ENCODE measurements around the gene DLGAP4. TPM values are rescaled to one million over a fixed set of nuclear protein-coding genes. Genes with fewer than 3 reads are reported as not detected.

DLGAP4 gene
- polyA plus RNA-seq, 1 donor (not counting 4 experiments of a cell fraction or from before 2014, with no cell fraction given) = 9.6 TPM

DNA sequence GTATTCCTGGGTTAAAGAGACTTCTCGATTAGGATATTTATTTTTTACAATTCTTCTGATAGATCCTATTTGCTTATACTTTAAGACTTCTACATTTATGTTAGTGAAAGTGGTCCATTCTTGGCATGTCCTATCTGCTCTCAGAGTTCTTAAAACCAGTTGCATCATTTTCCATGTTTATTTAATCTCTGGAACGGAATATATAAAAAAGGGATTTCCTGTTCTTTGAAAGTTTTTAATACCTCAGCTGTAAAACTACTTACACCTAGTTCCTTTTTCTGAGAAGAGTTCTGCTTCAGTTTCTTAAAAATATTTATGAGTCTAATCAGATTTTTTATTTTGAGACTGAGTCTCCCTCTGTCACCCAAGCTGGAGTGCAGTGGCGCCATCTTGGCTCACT, 217.2 kb downstream of the DLGAP4 start:
- no peaks in the 10 kb centered on the region for H3K27me3 ChIP-seq (ENCODE audit: control insufficient read depth, extremely low read depth, insufficient read depth, low read length)
- no peaks in the 10 kb centered on the region for H3K4me1 ChIP-seq (ENCODE audit: control insufficient read depth, extremely low read depth, insufficient read depth, low read length)
- H4K20me1 ChIP-seq (ENCODE audit: control insufficient read depth, extremely low read depth, insufficient read depth, low read length) = no peaks in the 10 kb centered on the region
- no peak overlapping the region for H3K27ac ChIP-seq (ENCODE audit: control insufficient read depth, insufficient read depth, low read length)
- dilution Hi-C loops (cut with MboI; ENCODE audit: extremely low pct_ligation_motif_present, low sequenced_read_pairs) = no loop called here
- H3K9me1 ChIP-seq (ENCODE audit: control insufficient read depth, extremely low read depth, insufficient read depth, low read length) = no peaks in the 10 kb centered on the region
- H3K4me2 ChIP-seq (ENCODE audit: control insufficient read depth, extremely low read depth, insufficient read depth, low read depth, low read length) = no peak overlapping the region
- no peak overlapping the region for H2AFZ ChIP-seq (ENCODE audit: control insufficient read depth, low read length)
- no peak overlapping the region for H3K4me3 ChIP-seq (ENCODE audit: control insufficient read depth in 2 of 3, extremely low read depth in 1 of 3, insufficient read depth in 2 of 3, low read depth in 1 of 3, low read length in 3 of 3)
- no peak for FAIRE-seq
- peaks cover 30 to 36% of the 10 kb centered on the region in 2 experiments for H3K36me3 ChIP-seq (ENCODE audit: control insufficient read depth in 2 of 2, extremely low read depth in 1 of 2, insufficient read depth in 2 of 2, low read length in 2 of 2)
- no peak overlapping the region for H3K9ac ChIP-seq (ENCODE audit: control insufficient read depth, extremely low read depth, insufficient read depth, low read length)
- no peaks in the 10 kb centered on the region for H3K9me3 ChIP-seq (ENCODE audit: control insufficient read depth, low read depth, low read length)
- TF ChIP-seq EZH2 (IDR thresholded peaks at IDR 0.05; ENCODE audit: low read length) (no peak), CTCF (optimal IDR thresholded peaks at IDR 0.05 in 1 of 3, IDR thresholded peaks at IDR 0.05 in 1 of 3, conservative IDR thresholded peaks at IDR 0.05 in 1 of 3; ENCODE audit: extremely low read depth in 1 of 3, insufficient read depth in 2 of 3, low read length in 3 of 3) (no peak)
- H3K79me2 ChIP-seq (ENCODE audit: control insufficient read depth, insufficient read depth, low read length) = no peaks in the 10 kb centered on the region
- no peak for DNase-seq (ENCODE audit: low read depth, low spot score)

DNA sequence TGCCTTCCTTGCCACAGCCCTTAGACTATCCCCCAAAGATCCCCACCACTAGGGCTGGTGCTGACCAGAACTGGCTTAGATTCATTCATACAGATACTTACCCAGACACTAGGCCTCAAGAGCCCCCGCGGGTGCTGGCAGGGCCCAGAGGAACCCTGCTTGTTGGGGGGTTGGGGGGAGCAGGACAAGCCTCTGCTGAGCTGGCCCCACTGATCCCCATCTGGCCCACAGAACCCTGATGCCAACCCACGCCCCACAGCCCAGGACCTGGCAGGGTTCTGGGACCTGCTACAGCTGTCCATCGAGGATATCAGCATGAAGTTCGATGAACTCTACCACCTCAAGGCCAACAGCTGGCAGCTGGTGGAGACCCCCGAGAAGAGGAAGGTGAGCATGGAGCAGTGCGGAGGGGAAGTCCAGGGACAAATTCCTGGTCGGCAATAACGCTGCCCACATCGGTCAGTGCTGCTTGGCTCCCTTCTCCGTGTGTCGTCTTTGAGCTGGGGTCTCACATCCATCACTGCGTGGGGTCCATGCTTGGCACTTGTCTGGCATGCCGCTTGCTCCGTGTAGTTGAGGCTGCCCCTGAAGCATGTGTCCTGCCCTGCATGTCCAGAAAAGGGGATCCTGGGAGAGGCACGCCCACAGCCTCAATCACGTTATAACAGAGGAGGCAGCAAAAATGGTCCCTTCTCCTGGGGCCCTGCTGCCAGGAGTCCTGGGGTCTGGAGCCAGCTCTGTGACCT, 219.7 kb downstream of the DLGAP4 start:
- H4K20me1 ChIP-seq (ENCODE audit: control insufficient read depth, extremely low read depth, insufficient read depth, low read length) = no peaks in the 10 kb centered on the region
- H3K4me3 ChIP-seq (ENCODE audit: control insufficient read depth in 2 of 3, extremely low read depth in 1 of 3, insufficient read depth in 2 of 3, low read depth in 1 of 3, low read length in 3 of 3) = no peak overlapping the region
- H3K27ac ChIP-seq (ENCODE audit: control insufficient read depth, insufficient read depth, low read length) = no peak overlapping the region
- H3K27me3 ChIP-seq (ENCODE audit: control insufficient read depth, extremely low read depth, insufficient read depth, low read length) = no peaks in the 10 kb centered on the region
- H3K4me2 ChIP-seq (ENCODE audit: control insufficient read depth, extremely low read depth, insufficient read depth, low read depth, low read length) = no peak overlapping the region
- no peak overlapping the region for H2AFZ ChIP-seq (ENCODE audit: control insufficient read depth, low read length)
- FAIRE-seq = no peak
- H3K9ac ChIP-seq (ENCODE audit: control insufficient read depth, extremely low read depth, insufficient read depth, low read length) = no peak overlapping the region
- DNase-seq (ENCODE audit: low read depth, low spot score) = no peak
- H3K79me2 ChIP-seq (ENCODE audit: control insufficient read depth, insufficient read depth, low read length) = no peaks in the 10 kb centered on the region
- no peaks in the 10 kb centered on the region for H3K4me1 ChIP-seq (ENCODE audit: control insufficient read depth, extremely low read depth, insufficient read depth, low read length)
- H3K36me3 ChIP-seq (ENCODE audit: control insufficient read depth in 2 of 2, extremely low read depth in 1 of 2, insufficient read depth in 2 of 2, low read length in 2 of 2) = peaks cover 26 to 37% of the 10 kb centered on the region in 2 experiments
- no peaks in the 10 kb centered on the region for H3K9me3 ChIP-seq (ENCODE audit: control insufficient read depth, low read depth, low read length)
- dilution Hi-C loops (cut with MboI; ENCODE audit: extremely low pct_ligation_motif_present, low sequenced_read_pairs) = no loop called here
- no peaks in the 10 kb centered on the region for H3K9me1 ChIP-seq (ENCODE audit: control insufficient read depth, extremely low read depth, insufficient read depth, low read length)
- TF ChIP-seq CTCF (optimal IDR thresholded peaks at IDR 0.05 in 1 of 3, IDR thresholded peaks at IDR 0.05 in 1 of 3, conservative IDR thresholded peaks at IDR 0.05 in 1 of 3; ENCODE audit: extremely low read depth in 1 of 3, insufficient read depth in 2 of 3, low read length in 3 of 3) = no peak
- no peak for TF ChIP-seq EZH2 (IDR thresholded peaks at IDR 0.05; ENCODE audit: low read length)
